GM12874 (cell line): Measurements from ENCODE around the gene MCTP2.

Experiments
- CTCF ChIP-seq: IDR thresholded peaks from 2 replicates; pipeline ENCODE4 v1.5.1; 2011; ENCODE audit warnings: low read depth, mild to moderate bottlenecking, control low read depth, low read length, moderate library complexity; ENCODE audit not compliant: insufficient read depth

Gene MCTP2

DNA sequence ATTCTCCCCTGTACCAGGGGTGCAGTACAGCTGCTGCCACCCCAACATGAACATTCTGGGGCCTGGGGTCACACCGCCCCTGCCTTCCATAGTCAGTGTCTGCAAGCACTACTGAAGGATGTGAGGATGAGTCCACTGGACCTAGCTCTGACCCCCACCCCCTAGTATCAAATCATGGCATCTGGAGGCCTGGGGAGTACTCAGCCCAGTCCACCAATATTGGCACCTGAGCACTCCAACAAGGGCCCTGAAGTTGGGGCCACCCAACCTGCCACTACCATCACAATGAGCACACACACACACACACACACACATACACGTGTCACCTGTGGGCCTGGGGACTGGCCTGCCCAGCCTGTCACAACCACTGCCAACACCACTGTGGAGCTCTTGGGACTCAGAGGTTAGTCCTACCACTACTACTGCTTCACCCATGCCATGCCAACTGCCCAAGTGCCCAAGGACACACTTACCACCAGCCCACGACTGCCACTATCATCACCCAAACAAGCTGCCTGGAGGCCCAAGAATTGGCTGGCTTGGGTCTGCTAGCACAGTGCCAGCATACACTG lies 253.9 kb downstream of the MCTP2 start:
- TF ChIP-seq CTCF = no peak

DNA sequence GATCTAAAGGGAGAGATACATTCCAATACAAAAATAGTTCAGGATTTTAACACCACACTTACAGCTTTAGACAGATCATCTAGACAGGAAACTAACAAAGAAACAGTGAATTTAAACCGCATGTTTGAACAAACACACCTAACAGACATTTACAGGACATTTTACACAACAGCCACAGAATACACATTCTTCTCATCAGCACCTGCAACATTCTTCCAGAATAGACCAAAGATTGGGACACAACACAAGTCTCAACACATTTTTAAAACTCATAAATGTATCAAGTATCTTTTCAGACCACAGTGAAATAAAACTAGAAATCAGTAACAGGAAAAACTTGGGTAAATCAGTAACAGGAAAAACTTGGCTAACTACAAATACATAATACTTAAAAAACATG lies 256.3 kb downstream of the MCTP2 start:
- no peak for TF ChIP-seq CTCF

DNA sequence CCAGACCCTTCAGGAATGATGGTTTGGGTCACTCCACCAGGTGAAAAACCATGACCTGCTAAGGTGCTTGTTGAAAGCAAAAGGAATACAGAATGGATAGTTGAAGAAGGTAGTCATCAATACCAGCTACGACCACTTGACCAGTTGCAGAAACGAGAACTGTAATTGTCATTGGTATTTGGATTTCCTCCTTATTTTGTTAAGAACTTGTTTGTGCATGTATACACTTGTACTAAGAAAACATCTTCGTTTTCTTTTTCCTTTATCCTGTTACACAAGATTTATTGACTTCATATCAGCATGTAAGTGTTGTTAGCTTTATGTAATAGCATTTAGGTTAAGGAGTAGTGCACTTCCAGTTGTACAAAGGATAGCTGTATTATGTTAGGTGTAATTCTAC lies 261.8 kb downstream of the MCTP2 start:
- no peak for TF ChIP-seq CTCF

DNA sequence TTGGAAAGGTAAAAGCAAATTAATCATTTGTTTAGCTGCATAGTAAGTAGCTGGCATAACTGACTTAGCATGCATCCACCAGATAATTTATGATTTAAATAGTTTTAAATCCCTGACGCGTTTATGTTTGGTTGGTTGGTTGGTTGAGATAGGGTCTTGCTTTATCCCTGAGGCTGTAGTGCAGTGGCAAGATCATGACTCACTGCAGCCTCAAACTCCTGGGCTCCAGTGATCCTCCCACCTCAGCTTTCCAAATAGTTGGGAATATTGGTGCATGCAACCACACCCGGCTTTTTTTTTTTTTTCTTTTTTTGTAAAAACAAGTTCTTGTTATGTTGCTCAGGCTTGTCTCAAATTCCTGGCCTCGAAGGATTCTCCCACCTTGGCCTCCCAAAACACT lies 263.4 kb downstream of the MCTP2 start:
- no peak for TF ChIP-seq CTCF

DNA sequence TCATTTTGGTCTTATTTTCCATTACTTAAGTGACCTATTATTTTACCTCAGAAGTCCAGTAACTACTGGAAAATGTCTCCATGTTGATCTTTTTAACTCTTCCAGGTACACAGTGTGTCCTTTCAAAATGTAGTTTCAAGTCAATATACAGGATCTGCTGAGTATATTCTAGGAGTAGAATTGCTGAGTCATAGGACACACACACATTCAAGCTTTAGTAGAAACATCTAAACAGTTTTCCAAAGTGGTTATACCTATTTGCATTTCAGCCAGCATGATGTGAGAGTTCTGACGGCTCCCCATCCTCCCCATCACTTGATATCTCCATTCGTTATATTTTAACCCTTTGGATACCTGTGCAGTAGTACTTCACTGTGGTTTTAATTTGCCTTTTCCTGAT lies 271.9 kb downstream of the MCTP2 start:
- no peak for TF ChIP-seq CTCF

- TF ChIP-seq CTCF = no peak
Measured at GRCh38 chr15:94509259-94509658, 277.9 kb downstream of the MCTP2 start.

GRCh38 chr15:94522125-94522524 lies 290.8 kb downstream of the MCTP2 start:
- no peak for TF ChIP-seq CTCF
